ENCODE results near the gene COL4A2. TPM values are rescaled to one million over a fixed set of nuclear protein-coding genes. Genes with fewer than 3 reads are reported as not detected.

The COL4A2 gene
- total RNA-seq, 1 donor from 2014 or later, result not detected

DNA sequence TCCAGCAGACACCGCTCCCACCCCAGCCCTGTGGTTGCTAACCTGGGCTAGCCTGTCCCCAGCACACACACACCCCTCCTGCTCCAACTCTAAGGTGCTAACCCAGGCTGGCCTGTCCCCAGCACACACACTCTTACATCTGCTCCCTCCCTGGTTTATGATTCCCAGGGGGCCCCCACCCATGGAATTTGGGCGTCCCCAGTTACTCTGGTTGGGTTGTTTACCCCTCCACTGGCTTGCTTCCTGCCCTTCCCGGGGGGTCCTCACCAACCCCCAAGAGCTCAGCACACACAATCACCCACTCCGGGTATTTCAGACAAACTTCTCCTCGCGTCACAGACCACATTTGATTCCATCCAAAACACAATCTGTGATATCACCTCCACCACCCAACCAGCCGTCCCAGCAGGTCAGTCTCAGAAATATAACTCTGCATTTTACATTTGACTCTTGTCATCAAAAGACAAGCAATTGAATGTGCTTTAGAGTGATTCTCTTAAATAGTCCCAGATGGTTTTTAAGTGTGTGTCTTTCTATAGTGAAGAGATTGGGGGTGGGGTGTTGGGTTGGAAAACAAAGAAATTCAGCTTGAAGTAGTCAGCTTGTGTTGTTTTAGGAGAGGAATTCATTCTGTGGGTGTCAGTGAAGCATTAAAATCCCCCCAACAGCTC lies 20.1 kb downstream of the COL4A2 start:
- H3K27me3 Mint-ChIP-seq (ENCODE audit: low read depth), result peaks cover 44% of the 10 kb centered on the region
- no peaks in the 10 kb centered on the region for H3K36me3 Mint-ChIP-seq (ENCODE audit: low read depth)
- intact Hi-C loops (cut with micrococcal nuclease), result no loop called here
- H3K4me1 Mint-ChIP-seq (ENCODE audit: low read depth), result no peaks in the 10 kb centered on the region
- H3K27ac Mint-ChIP-seq, result no peak overlapping the region
- no peak overlapping the region for H3K4me3 Mint-ChIP-seq (ENCODE audit: low read depth)
- DNase-seq (ENCODE audit: low spot score), result no peak
- H3K9me3 Mint-ChIP-seq, result no peaks in the 10 kb centered on the region

- no peak overlapping the region for H3K4me3 Mint-ChIP-seq (ENCODE audit: low read depth)
- H3K27ac Mint-ChIP-seq, result no peak overlapping the region
- no peaks in the 10 kb centered on the region for H3K4me1 Mint-ChIP-seq (ENCODE audit: low read depth)
- intact Hi-C loops (cut with micrococcal nuclease), result no loop called here
- no peaks in the 10 kb centered on the region for H3K9me3 Mint-ChIP-seq
- DNase-seq (ENCODE audit: low spot score), result no peak
- no peaks in the 10 kb centered on the region for H3K36me3 Mint-ChIP-seq (ENCODE audit: low read depth)
- peaks cover 41% of the 10 kb centered on the region for H3K27me3 Mint-ChIP-seq (ENCODE audit: low read depth)
Observed at GRCh38 chr13:110328573-110328972, 21.5 kb downstream of the COL4A2 start.

GRCh38 chr13:110329258-110329657 lies 22.2 kb downstream of the COL4A2 start:
- no peaks in the 10 kb centered on the region for H3K36me3 Mint-ChIP-seq (ENCODE audit: low read depth)
- no peak overlapping the region for H3K4me3 Mint-ChIP-seq (ENCODE audit: low read depth)
- peaks cover 36% of the 10 kb centered on the region for H3K27me3 Mint-ChIP-seq (ENCODE audit: low read depth)
- DNase-seq (ENCODE audit: low spot score), result no peak
- H3K27ac Mint-ChIP-seq, result no peak overlapping the region
- intact Hi-C loops (cut with micrococcal nuclease), result no loop called here
- no peaks in the 10 kb centered on the region for H3K4me1 Mint-ChIP-seq (ENCODE audit: low read depth)
- no peaks in the 10 kb centered on the region for H3K9me3 Mint-ChIP-seq

GRCh38 chr13:110329798-110330461 lies 22.8 kb downstream of the COL4A2 start:
- H3K9me3 Mint-ChIP-seq, result peaks cover 6% of the 10 kb centered on the region
- H3K27me3 Mint-ChIP-seq (ENCODE audit: low read depth), result peaks cover 32% of the 10 kb centered on the region
- no peak overlapping the region for H3K4me3 Mint-ChIP-seq (ENCODE audit: low read depth)
- no peaks in the 10 kb centered on the region for H3K36me3 Mint-ChIP-seq (ENCODE audit: low read depth)
- H3K4me1 Mint-ChIP-seq (ENCODE audit: low read depth), result no peaks in the 10 kb centered on the region
- intact Hi-C loops (cut with micrococcal nuclease), result no loop called here
- no peak overlapping the region for H3K27ac Mint-ChIP-seq
- no peak for DNase-seq (ENCODE audit: low spot score)

GRCh38 chr13:110330491-110331011 lies 23.5 kb downstream of the COL4A2 start:
- Mint-ChIP-seq H3K4me3 (ENCODE audit: low read depth) (no peak overlapping the region), H3K27me3 (ENCODE audit: low read depth) (peaks cover 26% of the 10 kb centered on the region), H3K4me1 (ENCODE audit: low read depth) (no peaks in the 10 kb centered on the region), H3K27ac (no peak overlapping the region), H3K36me3 (ENCODE audit: low read depth) (no peaks in the 10 kb centered on the region), H3K9me3 (peaks cover 12% of the 10 kb centered on the region)
- DNase-seq (ENCODE audit: low spot score), result no peak
- intact Hi-C loops (cut with micrococcal nuclease), result no loop called here

DNA sequence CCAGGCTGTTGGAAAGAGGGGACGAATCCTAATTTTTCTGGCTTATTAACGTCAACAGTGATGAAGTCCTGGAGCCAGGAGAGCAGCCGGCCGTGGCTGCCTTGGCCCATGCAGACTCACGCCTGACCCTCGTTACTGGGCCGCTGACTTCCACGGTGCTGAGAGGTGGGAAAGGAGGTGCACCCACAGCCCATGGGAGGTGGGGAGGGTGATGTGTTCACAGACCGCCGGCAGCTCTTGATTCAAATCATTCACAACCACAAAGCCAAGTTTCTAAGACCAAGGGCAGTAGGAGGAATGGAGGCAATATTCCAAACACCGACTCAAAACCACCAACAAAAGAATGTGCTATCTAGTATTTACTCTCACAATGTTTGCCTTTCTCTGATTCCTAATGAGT lies 24.3 kb downstream of the COL4A2 start:
- intact Hi-C loops (cut with micrococcal nuclease), result no loop called here
- Mint-ChIP-seq H3K27ac (no peak overlapping the region), H3K27me3 (ENCODE audit: low read depth) (peaks cover 23% of the 10 kb centered on the region), H3K4me1 (ENCODE audit: low read depth) (no peaks in the 10 kb centered on the region), H3K4me3 (ENCODE audit: low read depth) (no peak overlapping the region), H3K36me3 (ENCODE audit: low read depth) (no peaks in the 10 kb centered on the region), H3K9me3 (peaks cover 13% of the 10 kb centered on the region)
- no peak for DNase-seq (ENCODE audit: low spot score)

- Mint-ChIP-seq H3K4me1 (ENCODE audit: low read depth) (no peaks in the 10 kb centered on the region), H3K36me3 (ENCODE audit: low read depth) (no peaks in the 10 kb centered on the region), H3K27ac (no peak overlapping the region), H3K4me3 (ENCODE audit: low read depth) (no peak overlapping the region), H3K27me3 (ENCODE audit: low read depth) (peaks cover 13% of the 10 kb centered on the region), H3K9me3 (peaks cover 13% of the 10 kb centered on the region)
- intact Hi-C loops (cut with micrococcal nuclease), result no loop called here
- no peak for DNase-seq (ENCODE audit: low spot score)
Observed at GRCh38 chr13:110332750-110333149, 25.7 kb downstream of the COL4A2 start.

DNA sequence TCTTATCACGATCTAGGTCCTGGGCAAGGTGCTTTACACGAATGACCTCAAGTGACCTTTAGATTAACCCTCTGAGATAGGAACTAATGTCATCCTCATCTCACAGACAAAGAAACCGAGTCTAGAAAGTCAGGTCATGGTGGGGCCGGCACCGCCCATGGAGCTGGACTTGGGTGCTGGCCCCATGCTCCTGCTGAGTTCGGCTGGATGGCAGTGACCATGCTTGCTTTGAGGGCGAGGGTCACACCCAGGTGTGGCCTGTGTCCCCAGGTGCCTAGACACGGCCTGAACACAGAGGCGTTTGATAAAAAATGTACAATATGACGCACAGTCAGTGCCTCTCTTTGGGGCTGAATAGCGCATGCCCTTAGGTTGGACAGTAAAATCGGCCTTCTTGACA lies 26.8 kb downstream of the COL4A2 start:
- peaks cover 13% of the 10 kb centered on the region for H3K9me3 Mint-ChIP-seq
- peaks cover 2% of the 10 kb centered on the region for H3K4me1 Mint-ChIP-seq (ENCODE audit: low read depth)
- peaks cover 10% of the 10 kb centered on the region for H3K27me3 Mint-ChIP-seq (ENCODE audit: low read depth)
- H3K27ac Mint-ChIP-seq, result no peak overlapping the region
- no peak overlapping the region for H3K4me3 Mint-ChIP-seq (ENCODE audit: low read depth)
- DNase-seq (ENCODE audit: low spot score), result no peak
- intact Hi-C loops (cut with micrococcal nuclease), result no loop called here
- H3K36me3 Mint-ChIP-seq (ENCODE audit: low read depth), result no peaks in the 10 kb centered on the region

- intact Hi-C loops (cut with micrococcal nuclease), result no loop called here
- Mint-ChIP-seq H3K36me3 (ENCODE audit: low read depth) (no peaks in the 10 kb centered on the region), H3K27me3 (ENCODE audit: low read depth) (peaks cover 8% of the 10 kb centered on the region), H3K4me3 (ENCODE audit: low read depth) (no peak overlapping the region), H3K4me1 (ENCODE audit: low read depth) (peaks cover 5% of the 10 kb centered on the region), H3K9me3 (peaks cover 13% of the 10 kb centered on the region), H3K27ac (no peak overlapping the region)
- no peak for DNase-seq (ENCODE audit: low spot score)
Observed at GRCh38 chr13:110334256-110334655, 27.2 kb downstream of the COL4A2 start.

DNA sequence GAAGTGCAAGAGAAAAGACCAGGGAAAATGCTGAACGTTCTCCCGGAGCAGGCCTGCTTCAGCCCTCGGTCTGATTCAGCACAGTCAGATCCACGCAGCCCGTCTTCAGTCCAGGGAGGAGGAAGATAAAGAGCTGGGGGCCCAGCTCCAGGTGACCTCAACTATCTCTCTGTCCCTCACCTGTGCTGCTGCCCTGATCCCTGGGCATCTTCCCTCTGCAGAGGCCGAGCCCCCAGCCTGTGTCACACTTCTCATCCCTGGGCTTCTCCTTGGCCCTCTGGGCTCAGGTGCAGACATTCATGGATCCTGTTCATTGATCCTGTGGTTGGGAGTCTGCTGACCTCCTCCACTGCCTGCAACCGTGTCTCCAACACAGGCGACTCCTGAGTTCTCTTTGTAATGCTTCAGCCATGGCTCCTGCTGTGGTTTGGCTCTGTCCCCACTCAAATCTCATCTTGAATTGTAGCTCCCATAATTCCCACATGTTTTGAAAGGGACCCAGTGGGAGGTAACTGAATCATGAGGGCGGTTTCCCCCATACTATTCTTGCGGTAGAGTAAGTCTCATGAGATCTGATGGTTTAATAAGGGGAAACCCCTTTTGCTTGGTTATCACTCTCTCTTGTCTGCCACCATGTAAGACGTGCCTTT lies 27.9 kb downstream of the COL4A2 start:
- no peak for DNase-seq (ENCODE audit: low spot score)
- no peak overlapping the region for H3K4me3 Mint-ChIP-seq (ENCODE audit: low read depth)
- H3K9me3 Mint-ChIP-seq, result peaks cover 13% of the 10 kb centered on the region
- H3K27me3 Mint-ChIP-seq (ENCODE audit: low read depth), result peaks cover 6% of the 10 kb centered on the region
- intact Hi-C loops (cut with micrococcal nuclease), result no loop called here
- H3K4me1 Mint-ChIP-seq (ENCODE audit: low read depth), result peaks cover 5% of the 10 kb centered on the region
- H3K36me3 Mint-ChIP-seq (ENCODE audit: low read depth), result no peaks in the 10 kb centered on the region
- H3K27ac Mint-ChIP-seq, result no peak overlapping the region

DNA sequence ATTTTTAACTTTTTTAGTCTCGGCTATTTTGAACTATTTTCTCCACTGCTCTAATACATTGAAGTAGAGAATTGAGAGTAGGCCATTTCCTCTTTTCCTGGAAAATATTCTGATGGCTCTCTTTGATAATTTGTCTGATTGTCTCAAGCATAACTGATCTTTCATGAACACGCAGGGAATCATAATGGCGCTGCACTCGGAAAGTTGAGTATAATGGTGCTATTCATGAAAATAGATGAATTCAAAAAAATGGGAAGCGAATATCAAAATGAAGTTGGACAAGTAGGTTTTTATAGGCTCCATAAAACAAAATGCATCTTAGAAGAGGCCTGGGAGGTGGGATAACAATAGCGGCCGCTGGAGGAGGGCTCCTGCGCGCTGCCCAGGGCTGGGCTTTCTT lies 29.0 kb downstream of the COL4A2 start:
- intact Hi-C loops (cut with micrococcal nuclease), result no loop called here
- Mint-ChIP-seq H3K36me3 (ENCODE audit: low read depth) (no peaks in the 10 kb centered on the region), H3K27me3 (ENCODE audit: low read depth) (peaks cover 12% of the 10 kb centered on the region), H3K4me3 (ENCODE audit: low read depth) (no peak overlapping the region), H3K27ac (no peak overlapping the region), H3K4me1 (ENCODE audit: low read depth) (peaks cover 17% of the 10 kb centered on the region), H3K9me3 (peaks cover 13% of the 10 kb centered on the region)
- no peak for DNase-seq (ENCODE audit: low spot score)

- H3K36me3 Mint-ChIP-seq (ENCODE audit: low read depth), result no peaks in the 10 kb centered on the region
- no peak overlapping the region for H3K4me3 Mint-ChIP-seq (ENCODE audit: low read depth)
- intact Hi-C loops (cut with micrococcal nuclease), result no loop called here
- H3K9me3 Mint-ChIP-seq, result peaks cover 13% of the 10 kb centered on the region
- H3K27ac Mint-ChIP-seq, result no peak overlapping the region
- DNase-seq (ENCODE audit: low spot score), result no peak
- H3K4me1 Mint-ChIP-seq (ENCODE audit: low read depth), result peaks cover 22% of the 10 kb centered on the region
- peaks cover 13% of the 10 kb centered on the region for H3K27me3 Mint-ChIP-seq (ENCODE audit: low read depth)
Observed at GRCh38 chr13:110336681-110337080, 29.6 kb downstream of the COL4A2 start.

DNA sequence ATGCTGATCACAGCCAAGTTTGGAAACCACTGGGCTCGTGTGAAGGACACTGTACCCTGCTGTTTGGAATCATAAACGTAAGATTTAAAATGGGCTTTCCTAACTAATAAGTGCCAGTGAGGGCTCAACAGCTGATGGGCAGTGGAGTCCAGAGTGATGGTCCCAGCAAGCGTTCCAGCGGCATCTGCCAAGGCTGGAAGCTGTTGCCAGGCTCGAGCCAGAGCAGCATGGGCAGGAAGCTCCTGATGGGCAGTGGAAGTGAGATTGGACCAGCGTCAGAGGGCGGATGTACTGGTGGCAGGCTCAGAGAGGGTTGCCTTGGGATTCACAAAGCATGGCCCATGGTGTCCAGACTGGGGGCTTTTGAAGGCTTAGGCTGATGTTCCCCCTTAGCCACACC lies 30.2 kb downstream of the COL4A2 start:
- no peak overlapping the region for H3K4me3 Mint-ChIP-seq (ENCODE audit: low read depth)
- H3K4me1 Mint-ChIP-seq (ENCODE audit: low read depth), result peaks cover 25% of the 10 kb centered on the region
- H3K9me3 Mint-ChIP-seq, result peaks cover 13% of the 10 kb centered on the region
- intact Hi-C loops (cut with micrococcal nuclease), result no loop called here
- DNase-seq (ENCODE audit: low spot score), result no peak
- peaks cover 17% of the 10 kb centered on the region for H3K27me3 Mint-ChIP-seq (ENCODE audit: low read depth)
- H3K36me3 Mint-ChIP-seq (ENCODE audit: low read depth), result no peaks in the 10 kb centered on the region
- no peak overlapping the region for H3K27ac Mint-ChIP-seq

All from activated T-helper 2 cell treated with anti-CD3 and anti-CD28 coated beads, Interferon-gamma antibody, Interleukin-2, Interleukin-4, amounts not matched to agents 10 μg/mL and 5 μg/mL and 100 μg/mL, durations not matched to agents 14 hours and 24 hours and 36 hours (primary cell).